ENCODE data around the gene SUN5. TPM values are rescaled to one million over a fixed set of nuclear protein-coding genes. Genes with fewer than 3 reads are reported as not detected.
A peak's percentile ranks its signal among the peaks of the same experiment; 100 is the strongest.

The SUN5 gene
- total RNA-seq, 1 donor from 2014 or later, result not detected

DNA sequence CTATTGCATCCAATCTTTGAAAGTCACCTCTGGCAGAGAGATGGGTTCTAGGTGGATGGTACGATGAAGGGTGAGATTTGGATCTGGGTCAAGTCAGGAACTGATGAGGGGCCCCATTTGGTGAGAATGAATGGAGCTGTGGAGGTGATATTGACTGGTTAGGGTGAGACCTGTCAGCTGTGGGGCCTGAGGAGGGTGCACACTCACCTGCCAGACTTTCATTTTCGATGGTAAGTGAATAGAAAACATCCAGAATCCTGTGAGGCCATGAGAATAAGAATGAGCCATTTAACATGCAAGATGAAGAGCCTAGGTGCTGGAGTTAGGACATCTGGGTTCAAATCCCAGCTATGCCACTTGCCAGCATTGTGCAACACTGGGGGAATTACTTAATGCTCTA lies 6.8 kb downstream of the SUN5 start:
- no peak for DNase-seq (ENCODE audit: low read depth)
- H3K4me3 ChIP-seq (ENCODE audit: low read depth, low read length), result no peak overlapping the region
- TF ChIP-seq, protein P1, sequence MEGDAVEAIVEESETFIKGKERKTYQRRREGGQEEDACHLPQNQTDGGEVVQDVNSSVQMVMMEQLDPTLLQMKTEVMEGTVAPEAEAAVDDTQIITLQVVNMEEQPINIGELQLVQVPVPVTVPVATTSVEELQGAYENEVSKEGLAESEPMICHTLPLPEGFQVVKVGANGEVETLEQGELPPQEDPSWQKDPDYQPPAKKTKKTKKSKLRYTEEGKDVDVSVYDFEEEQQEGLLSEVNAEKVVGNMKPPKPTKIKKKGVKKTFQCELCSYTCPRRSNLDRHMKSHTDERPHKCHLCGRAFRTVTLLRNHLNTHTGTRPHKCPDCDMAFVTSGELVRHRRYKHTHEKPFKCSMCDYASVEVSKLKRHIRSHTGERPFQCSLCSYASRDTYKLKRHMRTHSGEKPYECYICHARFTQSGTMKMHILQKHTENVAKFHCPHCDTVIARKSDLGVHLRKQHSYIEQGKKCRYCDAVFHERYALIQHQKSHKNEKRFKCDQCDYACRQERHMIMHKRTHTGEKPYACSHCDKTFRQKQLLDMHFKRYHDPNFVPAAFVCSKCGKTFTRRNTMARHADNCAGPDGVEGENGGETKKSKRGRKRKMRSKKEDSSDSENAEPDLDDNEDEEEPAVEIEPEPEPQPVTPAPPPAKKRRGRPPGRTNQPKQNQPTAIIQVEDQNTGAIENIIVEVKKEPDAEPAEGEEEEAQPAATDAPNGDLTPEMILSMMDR (conservative IDR thresholded peaks at IDR 0.05; ENCODE audit: low read depth, low read length), result no peak

DNA sequence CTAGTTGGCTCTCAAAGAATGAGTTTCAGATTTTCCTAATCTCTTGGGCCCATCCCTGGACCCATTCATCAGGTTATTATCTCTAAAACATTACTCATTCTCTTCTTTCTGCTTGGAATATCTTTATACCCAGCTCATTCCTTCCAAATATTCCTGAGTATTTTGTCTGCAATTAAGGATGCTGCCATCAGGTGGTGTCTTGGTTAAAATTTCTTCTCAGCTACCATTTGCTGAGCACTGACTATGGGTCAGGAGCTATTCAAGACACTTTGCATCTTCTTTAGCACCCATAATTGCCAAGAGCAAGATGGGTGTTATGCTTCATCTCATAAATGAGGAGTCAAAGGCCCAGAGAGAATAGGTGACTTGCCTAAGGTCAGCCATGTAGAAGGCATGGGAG lies 8.4 kb downstream of the SUN5 start:
- H3K4me3 ChIP-seq (ENCODE audit: low read depth, low read length), result no peak overlapping the region
- no peak for DNase-seq (ENCODE audit: low read depth)
- TF ChIP-seq, protein P1 (conservative IDR thresholded peaks at IDR 0.05; ENCODE audit: low read depth, low read length), result peak; percentile 2

DNA sequence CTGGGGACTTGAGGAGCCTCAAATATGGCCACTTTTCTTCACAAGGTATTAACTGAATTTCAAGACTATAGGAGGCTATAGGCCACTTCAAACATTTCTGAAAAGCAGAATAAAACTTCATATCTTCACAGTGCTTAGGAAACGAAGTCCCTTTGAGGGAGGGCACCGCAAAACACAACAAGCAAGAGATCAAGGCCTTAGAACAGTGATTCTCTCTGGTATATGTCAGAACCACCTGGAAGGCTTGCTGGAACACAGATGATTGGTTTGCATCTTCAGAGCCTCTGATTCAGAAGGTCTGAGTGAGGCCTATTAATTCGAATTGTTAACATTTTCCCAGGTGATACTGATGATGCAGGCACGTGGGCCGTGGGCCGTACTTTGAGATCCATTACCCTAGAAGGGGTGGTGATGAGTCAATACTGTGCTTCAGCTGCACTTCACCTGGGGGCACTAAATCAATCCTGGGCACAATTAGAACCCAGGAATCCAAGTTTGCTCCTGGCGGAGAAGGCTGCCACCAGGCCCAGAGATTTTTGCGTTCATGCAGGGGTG lies 10.7 kb downstream of the SUN5 start:
- TF ChIP-seq, protein P1 (conservative IDR thresholded peaks at IDR 0.05; ENCODE audit: low read depth, low read length), result no peak
- DNase-seq (ENCODE audit: low read depth), result no peak
- no peak overlapping the region for H3K4me3 ChIP-seq (ENCODE audit: low read depth, low read length)

DNA sequence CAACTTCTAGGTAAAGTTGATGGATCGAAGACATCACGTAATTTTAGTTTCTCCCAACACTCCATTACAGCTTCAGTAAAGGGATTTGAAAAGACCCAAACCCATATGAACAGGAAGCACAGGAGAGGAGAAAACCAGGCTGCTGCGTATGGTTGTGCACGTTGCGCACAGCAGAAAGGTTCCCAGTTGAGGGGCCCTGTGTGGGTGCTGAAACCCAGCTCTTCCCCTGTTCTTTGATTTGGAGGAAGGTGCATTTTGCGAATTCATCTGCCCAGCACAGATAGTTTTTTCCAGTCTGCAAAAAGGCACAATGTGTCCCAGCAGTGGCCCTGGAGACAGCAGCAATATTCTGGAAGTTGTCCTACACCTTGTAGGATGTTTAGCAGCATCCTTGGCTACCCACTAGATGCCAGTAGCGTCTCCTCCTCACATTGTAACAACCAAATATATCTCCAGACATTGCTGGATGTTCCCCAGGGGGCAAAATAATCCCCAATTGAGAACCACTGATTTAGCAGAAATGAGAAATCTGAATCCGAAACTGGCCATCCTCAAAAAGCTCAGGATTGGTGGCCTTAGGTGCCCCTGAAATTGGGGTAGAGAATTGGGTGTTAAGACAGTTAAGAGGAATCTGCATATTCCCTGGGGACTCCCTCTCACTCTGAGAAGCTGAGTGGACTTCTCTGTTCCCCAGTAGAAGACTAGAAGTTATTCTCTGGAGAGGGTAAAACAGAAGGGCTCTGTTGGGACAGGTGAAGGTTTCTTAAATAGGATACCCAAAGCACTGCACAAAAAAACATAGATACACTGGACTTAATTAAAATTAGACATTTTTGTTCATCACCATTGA lies 12.2 kb downstream of the SUN5 start:
- no peak overlapping the region for H3K4me3 ChIP-seq (ENCODE audit: low read depth, low read length)
- TF ChIP-seq, protein P1 (conservative IDR thresholded peaks at IDR 0.05; ENCODE audit: low read depth, low read length), result no peak
- DNase-seq (ENCODE audit: low read depth), result no peak

DNA sequence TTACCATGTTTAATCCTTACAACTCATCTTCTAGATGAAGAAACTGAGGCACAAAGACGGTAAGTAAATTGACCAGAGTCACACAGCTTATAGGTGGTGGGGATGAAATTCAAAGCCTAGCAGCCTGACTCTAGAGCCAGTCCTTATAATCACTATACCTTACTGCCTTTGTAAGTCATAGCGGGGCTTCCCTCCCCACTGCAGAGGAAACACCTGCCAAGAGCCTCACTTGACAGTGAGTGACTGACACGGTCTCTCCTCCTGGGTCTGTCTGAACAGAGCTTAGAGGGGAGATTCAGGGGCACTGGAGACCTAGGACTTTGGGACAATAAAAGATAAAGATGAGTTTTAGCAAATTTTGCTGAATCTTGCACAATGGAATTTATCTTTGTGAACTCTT lies 12.8 kb downstream of the SUN5 start:
- TF ChIP-seq, protein P1 (conservative IDR thresholded peaks at IDR 0.05; ENCODE audit: low read depth, low read length), result no peak
- DNase-seq (ENCODE audit: low read depth), result no peak
- no peak overlapping the region for H3K4me3 ChIP-seq (ENCODE audit: low read depth, low read length)

DNA sequence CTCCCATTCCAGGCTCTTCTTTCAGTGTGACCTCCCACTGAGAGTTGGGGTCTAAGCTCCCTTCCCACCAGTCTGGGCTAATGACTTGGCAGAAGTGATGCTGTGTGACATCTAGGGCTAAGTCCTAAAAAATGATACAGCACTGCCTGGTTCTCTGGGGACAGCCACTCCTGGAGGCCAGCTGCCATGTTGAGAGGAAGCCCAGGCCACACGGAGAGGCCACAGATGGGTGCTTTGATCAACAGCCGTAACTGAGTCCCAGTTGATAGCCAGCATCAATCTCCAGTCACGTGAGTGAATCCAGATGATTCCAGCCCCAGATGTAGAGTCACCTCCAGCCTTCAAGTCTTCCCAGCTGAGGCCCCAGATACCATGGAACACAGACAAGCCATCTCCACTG lies 13.8 kb downstream of the SUN5 start:
- no peak overlapping the region for H3K4me3 ChIP-seq (ENCODE audit: low read depth, low read length)
- DNase-seq (ENCODE audit: low read depth), result no peak
- TF ChIP-seq, protein P1 (conservative IDR thresholded peaks at IDR 0.05; ENCODE audit: low read depth, low read length), result no peak

All from epithelial cell of proximal tubule (primary cell).